Stimulated activated CD8-positive, alpha-beta memory T cell treated with anti-CD3 and anti-CD28 coated beads, Interleukin-2, amount 100 ng/mL, for 48 hours (primary cell): ENCODE results near the gene DMRTA2.

Source experiments
- DNase-seq, 2 donors: peaks; one replicate each; pipeline ENCODE4 v3.0.0-alpha.2; 2020; ENCODE audit warnings: low read depth in 2 of 2

The DMRTA2 gene

DNA sequence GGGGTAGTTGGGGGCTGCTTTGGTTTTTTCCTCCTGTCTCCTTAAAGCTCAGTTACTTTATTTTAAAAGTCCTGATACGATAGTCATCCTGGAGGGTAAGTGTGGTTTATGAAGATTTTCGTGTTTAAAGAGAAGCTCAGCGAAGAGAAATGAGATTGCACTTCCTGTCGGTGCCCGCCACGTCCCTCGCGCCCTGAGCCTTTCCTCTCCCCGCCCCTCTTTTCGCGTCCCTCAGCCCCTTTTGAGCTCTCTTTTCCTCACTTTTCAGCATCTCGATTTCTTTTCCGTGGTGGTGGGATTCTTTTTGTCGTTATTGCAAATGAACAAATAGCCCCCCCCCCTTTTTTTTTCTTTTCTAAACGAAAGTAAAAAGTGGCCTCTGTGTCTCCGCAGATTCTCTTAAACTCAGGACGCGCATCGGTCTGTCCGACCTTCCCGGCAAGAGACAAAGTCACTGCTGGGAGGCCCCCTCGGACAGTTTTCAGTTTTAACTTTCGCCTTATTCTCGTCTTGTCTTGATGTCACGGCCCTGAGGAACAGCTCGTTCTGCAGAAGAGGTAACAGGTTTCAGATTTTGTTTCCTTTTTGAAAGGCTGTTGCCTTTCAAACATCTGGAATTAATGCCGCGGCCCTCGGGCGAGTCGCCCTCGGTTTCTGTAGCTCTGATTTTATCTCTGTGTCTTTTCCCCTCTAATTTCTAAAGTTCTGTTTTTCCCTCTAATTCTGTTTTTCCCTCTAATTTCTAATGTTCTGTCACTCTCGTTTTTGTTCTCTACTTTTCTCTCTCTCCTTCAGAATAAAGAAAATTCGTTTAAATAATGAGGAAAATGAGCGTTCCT is 1.0 kb upstream of the DMRTA2 start:
- no peak for DNase-seq

GRCh38 chr1:50423670-50424000 is 392 bp upstream of the DMRTA2 start:
- no peak for DNase-seq

DNA sequence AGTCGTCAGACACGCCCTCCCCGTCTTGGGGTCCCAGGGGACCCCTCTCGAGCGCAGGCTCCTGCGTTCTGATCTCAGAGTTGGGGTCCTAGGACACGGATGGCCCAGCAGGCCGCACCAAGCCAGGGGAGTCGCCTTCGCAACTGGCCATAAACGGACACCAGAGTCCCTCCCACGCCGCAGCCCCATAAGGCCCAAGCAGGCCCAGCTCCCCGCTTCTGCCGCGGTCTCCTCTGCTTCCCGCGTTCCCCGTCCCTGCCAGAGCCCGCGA is 633 bp downstream of the DMRTA2 start:
- DNase-seq = no peak

DNA sequence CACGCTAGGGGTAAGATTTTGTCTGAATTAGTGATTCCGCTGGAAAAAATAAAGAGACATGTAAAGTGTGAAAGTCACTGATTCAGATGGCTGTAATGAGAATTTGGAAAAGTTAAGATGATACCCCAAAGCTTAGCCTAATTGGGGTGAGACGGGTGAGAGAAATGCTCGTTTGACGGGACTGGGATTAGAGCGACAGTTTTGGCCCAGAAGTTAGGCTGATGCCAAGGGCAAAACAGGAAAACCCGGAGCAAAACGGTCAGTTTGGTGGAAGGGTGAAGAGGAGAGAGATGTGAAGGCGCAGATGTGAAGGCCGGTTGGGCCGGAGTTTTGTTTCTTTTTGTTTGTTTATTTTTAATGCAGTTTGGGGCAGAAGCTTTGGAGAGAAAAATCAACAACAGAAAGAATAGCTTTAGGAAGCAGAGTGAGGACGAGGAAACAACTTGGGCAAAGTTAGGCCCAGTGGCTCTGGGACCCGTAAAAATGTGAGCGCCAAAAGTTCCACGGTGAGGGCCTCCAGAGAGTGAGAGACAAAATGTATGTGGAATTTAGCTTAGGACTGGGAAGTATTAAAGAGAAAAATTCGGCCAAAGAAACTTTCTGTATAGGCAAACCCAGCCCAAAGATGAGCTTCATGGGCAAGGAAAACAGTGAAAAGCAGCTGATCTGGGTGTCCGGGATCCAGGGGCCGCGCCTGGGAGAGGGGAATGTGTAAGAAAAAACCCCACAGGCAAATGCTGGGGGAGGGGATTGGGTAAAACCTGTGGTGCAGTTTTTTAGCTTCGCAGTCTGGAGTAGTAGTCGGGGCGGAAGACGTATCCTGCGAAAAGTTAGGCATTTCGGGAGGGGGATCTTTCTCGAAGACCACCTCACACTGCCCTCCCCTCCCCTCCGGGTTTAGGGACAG is 1.2 kb downstream of the DMRTA2 start:
- DNase-seq = no peak

DNA sequence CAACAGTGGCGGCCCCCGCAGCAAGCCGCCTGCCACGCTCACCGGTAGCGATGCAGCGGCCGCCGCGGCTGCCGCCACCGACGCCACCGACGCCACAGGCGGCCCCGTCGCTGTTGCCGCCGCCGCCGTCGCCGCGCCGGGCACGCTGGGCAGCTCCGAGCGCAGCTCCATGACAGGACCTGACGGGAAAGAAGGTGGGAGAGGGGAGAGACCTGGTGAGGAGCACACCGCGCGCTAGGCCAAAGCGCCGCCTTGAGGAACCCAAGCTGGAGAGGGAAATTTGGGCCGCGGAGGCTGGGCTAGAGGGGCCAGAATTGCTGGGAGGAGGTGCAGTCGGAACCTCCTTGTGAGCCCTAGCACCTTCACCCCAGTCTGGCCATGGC is 1.9 kb downstream of the DMRTA2 start:
- no peak for DNase-seq

- no peak for DNase-seq
These were observed 2.4 kb downstream of the DMRTA2 start for GRCh38 chr1:50420689-50421365.

DNA sequence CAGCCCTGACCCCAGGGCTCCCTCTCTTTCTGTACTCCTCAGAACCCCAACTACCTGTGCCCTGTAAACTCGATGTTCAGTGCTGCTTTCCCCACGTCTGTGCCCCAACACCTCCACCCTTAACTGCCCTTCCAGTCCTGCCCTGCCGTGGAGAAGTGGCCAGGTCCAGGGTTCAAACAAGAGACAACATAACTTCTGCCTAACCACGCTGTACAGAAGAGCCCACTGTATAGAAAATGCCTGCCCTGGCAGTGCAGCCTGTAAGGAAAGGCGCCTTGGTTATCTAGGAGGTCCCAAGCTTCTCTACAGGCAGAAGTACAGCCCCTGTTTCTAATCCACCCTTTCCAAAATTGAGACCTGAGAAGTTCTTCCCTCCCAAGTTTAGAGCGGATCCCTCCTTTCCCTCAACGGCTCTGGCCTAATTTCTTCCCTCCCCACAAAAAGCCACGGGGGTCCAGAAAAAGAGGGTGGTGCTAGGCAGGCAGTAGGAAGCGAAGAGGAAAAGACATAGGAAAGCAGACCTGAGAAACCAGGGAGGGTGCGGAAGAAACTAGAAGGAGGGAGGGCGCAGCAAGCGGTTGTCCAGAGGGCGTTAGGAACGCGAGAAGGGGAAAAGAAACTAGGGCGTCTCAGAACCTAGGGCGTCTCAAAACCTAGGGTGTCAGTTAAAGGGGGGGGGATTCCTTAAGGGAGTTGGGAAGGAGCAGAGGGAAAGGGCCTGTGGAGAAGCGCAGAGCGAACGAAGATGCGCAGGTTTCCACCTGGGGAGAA is 3.2 kb downstream of the DMRTA2 start:
- DNase-seq = no peak

DNA sequence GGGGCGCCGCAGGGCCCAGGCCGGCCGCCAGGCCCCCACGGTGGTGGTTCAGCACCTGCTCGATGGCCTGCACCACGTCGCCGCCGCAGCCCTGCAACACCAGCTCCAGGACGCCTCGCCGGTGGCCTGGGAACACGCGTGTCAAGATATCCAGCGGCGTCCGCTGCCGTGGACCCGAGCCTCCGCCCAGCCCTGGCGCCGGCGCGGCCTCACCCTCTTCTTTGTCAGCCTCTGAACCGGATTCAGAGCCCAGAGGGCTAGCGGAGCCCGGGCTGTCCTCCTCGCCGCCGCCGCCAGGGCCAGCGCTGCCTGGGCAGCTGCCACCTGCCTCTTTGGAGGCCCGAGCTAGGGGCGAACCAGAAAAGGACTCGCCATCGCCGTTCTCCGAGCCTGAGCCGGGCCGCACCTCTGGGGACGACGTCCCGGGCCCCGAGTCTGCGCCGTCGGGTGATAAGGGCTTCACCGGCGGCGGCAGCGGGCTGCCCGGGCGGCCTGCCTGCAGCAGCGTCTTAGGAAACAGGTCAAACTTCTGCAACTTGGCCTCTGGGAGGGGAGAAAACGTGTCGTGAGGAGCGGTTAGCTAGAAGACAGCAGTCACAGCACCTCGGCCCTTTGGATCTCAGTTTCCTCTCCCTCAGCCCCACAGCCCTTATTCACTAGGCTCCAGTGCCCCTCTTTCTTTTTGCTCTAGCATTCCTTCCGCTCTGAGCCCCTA is 3.9 kb downstream of the DMRTA2 start:
- DNase-seq = no peak

- no peak for DNase-seq
These were observed 4.6 kb downstream of the DMRTA2 start for GRCh38 chr1:50418600-50419109.

- no peak for DNase-seq
These were observed 5.2 kb downstream of the DMRTA2 start for GRCh38 chr1:50417946-50418599.

GRCh38 chr1:50417507-50417906 is 5.7 kb downstream of the DMRTA2 start:
- DNase-seq = no peak

DNA sequence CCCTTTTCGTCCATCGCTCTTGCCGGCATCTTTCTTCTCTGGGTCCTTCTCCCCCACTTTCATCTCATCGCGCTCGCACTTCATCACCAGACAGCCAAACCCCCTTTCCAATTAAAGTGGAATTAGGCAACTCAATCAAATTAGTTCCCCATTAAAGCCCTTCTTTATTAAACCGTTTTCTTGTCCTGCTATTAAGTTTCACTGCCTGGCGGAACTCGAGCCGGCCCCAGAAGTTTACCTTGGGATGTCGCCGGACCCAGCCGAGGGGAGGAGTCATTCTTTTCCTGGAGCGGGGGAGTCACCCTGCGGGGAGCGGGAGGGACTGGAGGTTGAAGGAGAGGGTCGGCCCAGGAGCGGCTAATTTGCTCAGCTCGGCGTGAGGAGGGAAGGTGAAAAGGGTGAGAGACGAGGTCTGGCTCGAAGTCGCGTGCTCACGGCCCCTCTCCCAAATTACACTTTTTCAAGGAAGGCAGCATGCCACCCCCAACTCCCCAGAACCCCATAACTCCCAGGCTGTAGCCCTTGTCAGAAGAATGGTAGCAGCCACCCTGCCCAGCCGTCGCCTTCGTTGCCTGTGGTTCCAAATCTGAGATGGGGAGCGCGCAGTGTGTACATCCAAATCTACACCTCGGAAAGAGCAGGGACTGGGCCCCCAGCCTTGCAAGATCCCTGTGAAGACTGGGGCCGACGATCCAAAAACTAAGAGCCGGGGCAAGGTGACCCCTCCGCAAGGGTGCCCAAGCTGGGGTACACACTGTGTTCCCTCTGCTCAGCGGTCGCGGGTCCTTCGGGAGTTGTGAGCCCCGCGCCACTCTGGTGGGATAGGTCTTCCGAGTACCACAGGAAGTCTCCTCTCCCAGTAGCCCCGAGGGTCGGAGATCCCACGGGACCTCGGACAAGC is 6.4 kb downstream of the DMRTA2 start:
- DNase-seq = no peak

- no peak for DNase-seq
These were observed 7.1 kb downstream of the DMRTA2 start for GRCh38 chr1:50416150-50416527.

DNA sequence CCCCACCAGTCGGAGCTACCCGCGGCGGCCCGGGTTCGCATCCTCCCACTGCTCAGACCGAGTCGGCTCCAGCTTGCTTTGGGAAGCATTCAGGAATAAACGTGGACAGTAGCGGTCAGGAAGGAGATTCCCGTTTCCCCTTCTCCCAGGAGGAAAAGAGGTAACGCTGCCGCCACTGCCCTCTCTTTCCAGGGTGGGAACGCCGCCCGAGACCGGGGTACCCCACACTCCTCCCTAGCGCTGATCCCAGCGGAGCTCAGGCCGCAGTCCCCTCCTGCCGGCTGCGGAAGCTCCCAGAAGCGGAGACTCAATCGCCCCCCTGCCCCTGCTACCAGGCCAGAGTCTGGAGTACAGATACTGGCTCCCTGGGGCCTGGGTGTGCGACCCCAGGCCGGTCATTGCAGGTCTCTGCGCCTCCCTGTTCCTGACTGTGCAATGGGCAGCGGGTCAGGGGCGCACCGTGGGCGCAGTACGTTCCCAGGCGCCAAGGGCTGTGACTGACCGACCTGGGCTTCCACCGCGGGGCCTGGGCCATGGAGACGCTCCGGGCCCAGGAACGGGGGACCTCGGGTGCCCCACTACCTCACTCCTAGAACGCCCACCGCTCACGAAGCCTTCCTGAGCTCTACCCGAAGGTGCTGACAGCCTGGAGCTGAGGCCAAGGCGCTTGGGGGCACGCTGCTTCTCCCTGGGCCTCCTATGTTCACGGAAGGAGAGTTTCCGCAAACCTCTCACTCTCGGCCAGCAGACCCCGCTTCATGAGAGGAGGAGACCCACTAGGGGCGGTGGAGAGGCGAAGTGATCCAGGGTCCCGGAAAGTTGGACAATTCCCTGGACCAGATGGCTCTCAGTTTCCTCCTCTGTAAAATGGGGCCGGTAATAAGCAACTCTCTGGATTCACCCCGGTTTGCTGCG is 7.8 kb downstream of the DMRTA2 start:
- no peak for DNase-seq

DNA sequence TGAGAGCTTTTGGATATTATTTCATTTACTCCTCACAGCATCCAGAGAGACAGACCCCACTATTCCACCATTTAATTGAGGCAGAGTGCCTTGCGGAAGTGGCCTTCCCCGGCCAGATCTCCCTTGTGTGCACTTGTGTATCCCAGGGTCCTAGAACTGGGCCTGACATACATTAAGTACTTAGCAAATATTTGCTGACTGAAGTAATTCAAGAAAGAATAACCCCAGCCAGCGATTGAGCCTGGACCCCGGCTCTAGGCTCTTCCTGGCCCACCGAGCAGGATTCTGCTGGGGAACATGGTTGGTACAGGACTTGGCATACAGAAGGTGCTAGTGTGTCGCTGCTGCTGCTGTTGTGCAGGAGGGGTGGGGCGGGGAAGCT is 8.4 kb downstream of the DMRTA2 start:
- DNase-seq = no peak

DNA sequence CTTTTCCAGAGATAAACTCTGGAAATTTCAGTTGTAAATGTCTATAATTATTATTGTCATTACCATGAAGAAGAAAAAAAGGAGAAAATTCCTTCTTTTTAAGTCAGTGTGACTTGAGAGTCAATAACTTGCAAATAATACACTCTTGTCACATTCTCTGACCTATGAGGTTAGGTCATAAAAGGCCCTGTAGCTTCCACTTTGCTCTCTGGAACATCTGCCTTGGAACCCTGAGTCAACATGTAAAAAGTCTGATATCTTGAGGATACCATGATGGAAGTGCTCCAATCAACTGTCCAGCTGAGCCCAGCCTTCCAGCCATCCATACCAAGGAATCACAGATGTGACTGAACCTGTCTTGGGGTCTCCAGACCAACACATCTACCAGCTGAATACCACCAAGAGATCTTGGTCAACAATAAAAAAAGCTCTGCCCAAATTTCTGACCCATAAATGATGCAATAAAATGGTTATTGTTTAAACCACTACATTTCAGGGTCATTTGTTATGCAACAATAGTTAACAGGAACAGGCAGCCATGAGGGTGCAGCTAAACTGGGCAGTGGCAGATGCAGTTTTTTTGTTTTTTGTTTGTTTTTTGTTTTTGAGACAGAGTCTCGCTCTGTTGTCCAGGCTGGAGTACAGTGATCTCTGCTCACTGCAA is 10.3 kb downstream of the DMRTA2 start:
- DNase-seq = no peak

DNA sequence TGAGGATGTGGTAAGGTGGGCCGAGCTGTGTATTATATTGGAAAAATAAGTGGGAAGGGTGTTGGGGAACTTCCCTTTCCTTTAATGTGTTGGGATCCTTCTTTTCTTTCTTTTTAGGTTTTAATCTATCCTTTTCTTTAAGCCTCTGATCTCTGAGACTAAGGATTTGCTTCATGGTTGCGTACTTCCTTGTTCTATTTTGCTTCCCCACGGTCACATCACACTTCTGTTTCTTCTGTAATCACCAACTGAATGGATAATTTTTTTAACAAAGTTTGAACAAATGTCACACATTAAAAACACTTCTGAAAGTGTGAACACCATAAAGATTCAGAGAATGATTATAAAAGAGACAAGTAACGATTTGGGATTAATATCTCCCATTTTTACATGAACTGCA is 17.4 kb downstream of the DMRTA2 start:
- DNase-seq = no peak

DNA sequence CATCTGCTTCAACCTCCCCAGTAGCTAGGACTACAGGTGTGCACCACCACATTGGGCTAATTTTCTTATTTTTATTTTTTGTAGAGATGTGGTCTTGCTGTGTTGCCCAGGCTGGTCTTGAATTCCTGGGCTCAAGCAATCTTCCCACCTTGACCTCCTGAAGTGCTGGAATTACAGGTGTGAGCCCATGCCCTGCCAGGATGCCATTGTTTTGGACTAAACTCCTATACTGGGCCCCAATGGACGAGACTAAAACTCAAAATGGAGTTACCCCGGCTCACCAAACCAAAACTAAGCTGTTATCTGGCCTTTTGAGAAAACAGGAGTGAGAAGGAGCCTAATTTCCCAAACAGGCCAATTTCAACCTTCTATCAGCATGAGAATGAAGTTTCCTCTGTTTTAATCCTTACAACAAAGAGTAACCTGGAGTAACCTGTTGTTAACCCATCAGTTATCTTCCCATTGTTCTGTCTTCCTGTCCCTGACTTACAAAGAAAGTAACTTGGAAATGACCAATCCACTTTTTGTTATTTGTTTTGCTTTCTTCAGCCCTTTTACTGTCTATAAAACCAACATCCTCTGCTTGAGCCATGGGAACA is 29.6 kb downstream of the DMRTA2 start:
- no peak for DNase-seq
